WTC11 (cell line): Measurements from ENCODE around the gene ATP9B.

Experiments
- CBFB ChIP-seq: sonication (generic); formaldehyde crosslinking; IDR thresholded peaks from 2 replicates; pipeline ENCODE4 v1.8.1; 2022; ENCODE audit warnings: mild to moderate bottlenecking, low read depth, missing genetic modification reagents
- CTCF ChIP-seq: fragments of 200-600 bp; IDR thresholded peaks from 2 replicates; pipeline ENCODE4 v1.8.0; 2022; ENCODE audit warnings: antibody characterized with exemption
- EMX1 ChIP-seq: fragments of 250-450 bp; sonication (Bioruptor Pico); IDR thresholded peaks from 2 replicates; pipeline ENCODE4 v1.8.0; 2021; ENCODE audit warnings: mild to moderate bottlenecking
- MLX ChIP-seq: sonication (generic); formaldehyde crosslinking; IDR thresholded peaks from 2 replicates; pipeline ENCODE4 v1.8.1; 2023; ENCODE audit warnings: mild to moderate bottlenecking, missing genetic modification reagents, moderate library complexity
- RELA ChIP-seq: sonication (generic); formaldehyde crosslinking; IDR thresholded peaks from 2 replicates; pipeline ENCODE4 v1.8.1; 2022; ENCODE audit warnings: missing genetic modification reagents, mild to moderate bottlenecking, borderline replicate concordance
- TEAD4 ChIP-seq: sonication (generic); formaldehyde crosslinking; IDR thresholded peaks from 2 replicates; pipeline ENCODE4 v1.8.0; 2022; ENCODE audit warnings: mild to moderate bottlenecking, missing genetic modification reagents
- ZBTB21 ChIP-seq: sonication (generic); formaldehyde crosslinking; IDR thresholded peaks from 2 replicates; pipeline ENCODE4 v1.8.1; 2023; ENCODE audit warnings: mild to moderate bottlenecking, missing genetic modification reagents, borderline replicate concordance
- ZNF396 ChIP-seq: fragments of 250-450 bp; sonication (Bioruptor Pico); IDR thresholded peaks from 2 replicates; pipeline ENCODE4 v1.8.0; 2021; ENCODE audit warnings: mild to moderate bottlenecking, moderate library complexity, borderline replicate concordance
- TF ChIP-seq, protein P1 (sequence below): sonication (generic); formaldehyde crosslinking; IDR thresholded peaks from 2 replicates; pipeline ENCODE4 v1.8.0; 2022; ENCODE audit warnings: mild to moderate bottlenecking, missing genetic modification reagents
- TF ChIP-seq, protein P2 (sequence below): sonication (generic); formaldehyde crosslinking; IDR thresholded peaks from 2 replicates; pipeline ENCODE4 v1.8.1; 2023; ENCODE audit warnings: mild to moderate bottlenecking, missing genetic modification reagents

- TF ChIP-seq CBFB (CRISPR knock-in tag) = no peak
- no peak for TF ChIP-seq TEAD4 (CRISPR knock-in tag)
- TF ChIP-seq CTCF = no peak
- no peak for TF ChIP-seq ZBTB21
- TF ChIP-seq, protein P1, sequence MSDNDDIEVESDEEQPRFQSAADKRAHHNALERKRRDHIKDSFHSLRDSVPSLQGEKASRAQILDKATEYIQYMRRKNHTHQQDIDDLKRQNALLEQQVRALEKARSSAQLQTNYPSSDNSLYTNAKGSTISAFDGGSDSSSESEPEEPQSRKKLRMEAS (CRISPR knock-in tag) = no peak
- no peak for TF ChIP-seq RELA (CRISPR knock-in tag)
- TF ChIP-seq, protein P2, sequence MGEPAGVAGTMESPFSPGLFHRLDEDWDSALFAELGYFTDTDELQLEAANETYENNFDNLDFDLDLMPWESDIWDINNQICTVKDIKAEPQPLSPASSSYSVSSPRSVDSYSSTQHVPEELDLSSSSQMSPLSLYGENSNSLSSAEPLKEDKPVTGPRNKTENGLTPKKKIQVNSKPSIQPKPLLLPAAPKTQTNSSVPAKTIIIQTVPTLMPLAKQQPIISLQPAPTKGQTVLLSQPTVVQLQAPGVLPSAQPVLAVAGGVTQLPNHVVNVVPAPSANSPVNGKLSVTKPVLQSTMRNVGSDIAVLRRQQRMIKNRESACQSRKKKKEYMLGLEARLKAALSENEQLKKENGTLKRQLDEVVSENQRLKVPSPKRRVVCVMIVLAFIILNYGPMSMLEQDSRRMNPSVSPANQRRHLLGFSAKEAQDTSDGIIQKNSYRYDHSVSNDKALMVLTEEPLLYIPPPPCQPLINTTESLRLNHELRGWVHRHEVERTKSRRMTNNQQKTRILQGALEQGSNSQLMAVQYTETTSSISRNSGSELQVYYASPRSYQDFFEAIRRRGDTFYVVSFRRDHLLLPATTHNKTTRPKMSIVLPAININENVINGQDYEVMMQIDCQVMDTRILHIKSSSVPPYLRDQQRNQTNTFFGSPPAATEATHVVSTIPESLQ (CRISPR knock-in tag) = no peak
- TF ChIP-seq ZNF396 (CRISPR knock-in tag) = no peak
- no peak for TF ChIP-seq MLX
- TF ChIP-seq EMX1 = no peak
Observed at GRCh38 chr18:79422783-79423165, 353.6 kb downstream of the ATP9B start.
